Left cardiac atrium (tissue), 4 donors: ENCODE measurements around the gene HFE. TPM values are rescaled to one million over a fixed set of nuclear protein-coding genes. Genes with fewer than 3 reads are reported as not detected.

Experiments used
- ATAC-seq, 2 donors: fragments of 200-7000 bp; cut with Tn5 transposase; one replicate each; pipeline ENCODE4 v1.9.1; 2020; ENCODE audit warnings: mild to moderate bottlenecking in 2 of 2, moderate library complexity in 2 of 2
- DNase-seq: peaks from one replicate; pipeline ENCODE4 v3.0.0-alpha.2; 2020
- intact Hi-C, 2 donors: fragments of 100-400 bp; cut with DNase I; formaldehyde crosslinking; loops; one replicate each; pipeline versions ENCODE4 v1.14.1 to v1.15.1; 2022 to 2023
- total RNA-seq, 2 donors: library from RNA; stranded (reverse); fragmentation: NEBNext Ultra II Directional; extraction: Animal tissue kit (Norgen Biotek cat#: 25700); gene quantifications; one replicate each; pipeline ENCODE4 v1.2.1, GENCODE V29; 2021
- donor health status: DM: no; HTN: yes; CAD: no.
- donor health status: DM: no; HTN: yes; CAD: no; lungs with severe emphysema.
- donor health status: DM: yes; HTN: yes; CAD: no.
- donor health status: Dilated cardiomyopathy.

HFE gene
- total RNA-seq, 2 donors from 2014 or later: 6.0 to 8.8 TPM

- no peak for DNase-seq
- intact Hi-C loops: no loop called here
- ATAC-seq: no peak
Observed at GRCh38 chr6:26124781-26125685, 37.8 kb downstream of the HFE start.

GRCh38 chr6:26126394-26127235 lies 39.4 kb downstream of the HFE start:
- intact Hi-C loops: no loop called here

GRCh38 chr6:26128013-26128771 lies 41.0 kb downstream of the HFE start:
- intact Hi-C loops: no loop called here
- DNase-seq (no peak), ATAC-seq (no peak)

More at GRCh38 chr6:26126394-26127235, 39.4 kb downstream of the HFE start:
- DNase-seq: no peak
- no peak for ATAC-seq

- no peak for DNase-seq
- ATAC-seq: no peak
- intact Hi-C loops: no loop called here
Observed at GRCh38 chr6:26129656-26130055, 42.4 kb downstream of the HFE start.

GRCh38 chr6:26130581-26131249 lies 43.5 kb downstream of the HFE start:
- no peak for ATAC-seq
- DNase-seq: no peak
- intact Hi-C loops: no loop called here

- intact Hi-C loops: no loop called here
- DNase-seq: no peak
- no peak for ATAC-seq
Observed at GRCh38 chr6:26131618-26132017, 44.4 kb downstream of the HFE start.

- no peak for DNase-seq
- intact Hi-C loops: no loop called here
- ATAC-seq: no peak
Observed at GRCh38 chr6:26133730-26134129, 46.5 kb downstream of the HFE start.

GRCh38 chr6:26136321-26136720 lies 49.1 kb downstream of the HFE start:
- DNase-seq: no peak
- intact Hi-C loops: no loop called here
- no peak for ATAC-seq

GRCh38 chr6:26140254-26140966 lies 53.2 kb downstream of the HFE start:
- intact Hi-C loops: no loop called here
- DNase-seq (no peak), ATAC-seq (no peak)

- no peak for DNase-seq
- intact Hi-C loops: no loop called here
- ATAC-seq: no peak
Observed at GRCh38 chr6:26140967-26141294, 53.7 kb downstream of the HFE start.

- intact Hi-C loops: no loop called here
- ATAC-seq (peak in 1 of 2 donors; percentile 30), DNase-seq (no peak)
Observed at GRCh38 chr6:26141378-26141904, 54.2 kb downstream of the HFE start.

- ATAC-seq (no peak), DNase-seq (no peak)
- intact Hi-C loops: no loop called here
Observed at GRCh38 chr6:26142026-26142425, 54.8 kb downstream of the HFE start.

Other genes starting within 250 kb of the HFE start
- gene SLC17A3, start 213.2 kb upstream of the HFE start, total RNA-seq: not detected
- not detected for gene SLC17A2, start 156.7 kb upstream of the HFE start, total RNA-seq
- 1 to 10 TPM; 4.7 to 5.3 TPM for gene TRIM38, start 124.6 kb upstream of the HFE start, total RNA-seq